Esophagus squamous epithelium (tissue), 5 donors: ENCODE measurements around the gene CHST14. TPM values are rescaled to one million over a fixed set of nuclear protein-coding genes. Genes with fewer than 3 reads are reported as not detected.

Experiments used
- DNase-seq: peaks from one replicate; lab custom pipeline; 2025; lab: John Stamatoyannopoulos, UW
- H3K27ac ChIP-seq, 4 donors: fragments of 200-600 bp; sonication (generic); one replicate each; pipeline ENCODE4 v1.5.1; 2016 to 2019; ENCODE audit warnings: mild to moderate bottlenecking in 1 of 4
- H3K27me3 ChIP-seq, 4 donors: fragments of 200-600 bp; sonication (generic); 1 replicate in 3 of 4; 2 replicates in 1 of 4; pipeline versions ENCODE4 v1.5.1 to v1.6.0; 2017 to 2021; ENCODE audit warnings: antibody characterized with exemption in 1 of 4
- H3K36me3 ChIP-seq, 3 donors: fragments of 200-600 bp; sonication (generic); one replicate each; pipeline ENCODE4 v1.5.1; 2016 to 2019
- H3K4me1 ChIP-seq, 3 donors: fragments of 200-600 bp; sonication (generic); one replicate each; pipeline ENCODE4 v1.5.1; 2017 to 2019
- H3K4me3 ChIP-seq, 4 donors: fragments of 200-600 bp; sonication (generic); 1 replicate in 3 of 4; 2 replicates in 1 of 4; pipeline ENCODE4 v1.5.1; 2016 to 2019; ENCODE audit warnings: mild to moderate bottlenecking in 2 of 4, moderate library complexity in 1 of 4
- H3K9me3 ChIP-seq, 3 donors: fragments of 200-600 bp; sonication (generic); one replicate each; pipeline ENCODE4 v1.5.1; 2016 to 2019
- POLR2A ChIP-seq, 4 donors: fragments of 450-650 bp; IDR thresholded peaks; one replicate each; pipeline ENCODE4 v1.6.1; 2017; ENCODE audit warnings: antibody characterized with exemption in 4 of 4, mild to moderate bottlenecking in 4 of 4, moderate library complexity in 3 of 4
- WGBS, 2 donors: methylation state at CpG; one replicate each; pipeline ENCODE4 v1.1.5; 2018; 5-methylcytosine and 5-hydroxymethylcytosine counted together
- intact Hi-C: fragments of 100-400 bp; cut with DNase I; formaldehyde crosslinking; loops from one replicate; pipeline ENCODE4 v1.15.0; 2022
- total RNA-seq, 4 donors: library from RNA; depleted of rRNA; stranded (reverse); fragments of >200 nt; gene quantifications; one replicate each; pipeline ENCODE4 v1.1.0, GENCODE V29; 2016
- TF ChIP-seq, protein P1 (sequence below), 6 experiments: fragments of 450-650 bp in 4 of 6; fragments of 200-600 bp in 2 of 6; sonication (generic) in 2 of 6; IDR thresholded peaks; one replicate each; pipeline ENCODE4 v1.5.1; 2016 to 2019; ENCODE audit warnings: antibody characterized with exemption in 6 of 6, mild to moderate bottlenecking in 4 of 6, moderate library complexity in 4 of 6
- donor health status: DM: yes; HTN: yes; CAD: no.

The CHST14 gene
- total RNA-seq, 4 donors from 2014 or later, result 2.9 to 7.4 (median 5.2) TPM

DNA sequence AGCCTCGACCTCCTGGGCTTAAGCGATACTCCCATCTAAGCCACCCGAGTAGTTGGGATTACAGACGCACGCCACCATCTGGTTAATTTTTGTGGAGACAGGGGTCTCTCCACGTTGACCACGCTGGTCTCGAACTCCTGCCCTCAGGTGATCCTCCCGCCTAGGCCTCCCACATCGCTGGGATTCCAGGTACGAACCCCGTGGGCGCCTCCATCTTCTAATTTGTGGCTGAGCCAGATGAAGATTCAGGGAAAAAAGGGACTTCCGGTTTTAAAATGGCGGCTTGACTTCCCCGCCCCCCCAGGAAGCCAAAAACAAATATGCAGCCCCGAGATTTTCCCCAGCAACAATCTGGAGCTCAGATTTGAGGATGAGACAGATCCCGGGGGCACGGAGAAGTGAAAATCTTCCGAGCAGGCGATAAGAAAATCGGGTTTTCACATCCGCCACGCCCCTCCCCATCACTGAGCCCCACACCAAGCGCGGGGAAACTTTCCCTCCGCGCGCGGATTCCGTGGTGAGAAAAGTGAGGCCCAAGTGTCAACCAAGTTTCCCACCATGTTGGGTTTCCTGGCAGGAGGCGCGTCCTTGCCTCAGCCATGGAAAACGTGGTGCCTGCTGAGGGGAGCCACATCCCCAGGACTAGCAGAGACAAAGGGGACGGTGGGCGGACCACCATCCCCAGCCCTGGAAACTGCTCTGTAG is 15.4 kb downstream of the CHST14 start:
- no peaks in the 10 kb centered on the region for H3K4me1 ChIP-seq
- TF ChIP-seq, protein P1, sequence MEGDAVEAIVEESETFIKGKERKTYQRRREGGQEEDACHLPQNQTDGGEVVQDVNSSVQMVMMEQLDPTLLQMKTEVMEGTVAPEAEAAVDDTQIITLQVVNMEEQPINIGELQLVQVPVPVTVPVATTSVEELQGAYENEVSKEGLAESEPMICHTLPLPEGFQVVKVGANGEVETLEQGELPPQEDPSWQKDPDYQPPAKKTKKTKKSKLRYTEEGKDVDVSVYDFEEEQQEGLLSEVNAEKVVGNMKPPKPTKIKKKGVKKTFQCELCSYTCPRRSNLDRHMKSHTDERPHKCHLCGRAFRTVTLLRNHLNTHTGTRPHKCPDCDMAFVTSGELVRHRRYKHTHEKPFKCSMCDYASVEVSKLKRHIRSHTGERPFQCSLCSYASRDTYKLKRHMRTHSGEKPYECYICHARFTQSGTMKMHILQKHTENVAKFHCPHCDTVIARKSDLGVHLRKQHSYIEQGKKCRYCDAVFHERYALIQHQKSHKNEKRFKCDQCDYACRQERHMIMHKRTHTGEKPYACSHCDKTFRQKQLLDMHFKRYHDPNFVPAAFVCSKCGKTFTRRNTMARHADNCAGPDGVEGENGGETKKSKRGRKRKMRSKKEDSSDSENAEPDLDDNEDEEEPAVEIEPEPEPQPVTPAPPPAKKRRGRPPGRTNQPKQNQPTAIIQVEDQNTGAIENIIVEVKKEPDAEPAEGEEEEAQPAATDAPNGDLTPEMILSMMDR (IDR thresholded peaks at IDR 0.05), result no peak
- TF ChIP-seq POLR2A (IDR thresholded peaks at IDR 0.05), result no peak
- no peak for DNase-seq
- no peaks in the 10 kb centered on the region for H3K9me3 ChIP-seq
- H3K36me3 ChIP-seq, result no peaks in the 10 kb centered on the region
- intact Hi-C loops, result no loop called here
- H3K4me3 ChIP-seq, result no peak overlapping the region
- no peaks in the 10 kb centered on the region for H3K27me3 ChIP-seq
- H3K27ac ChIP-seq, result no peak overlapping the region
- WGBS, 2 donors, result 82 to 89% methylated on average over 18 to 28 of the region's 36 CpGs

GRCh38 chr15:40487816-40488682 is 17.3 kb downstream of the CHST14 start:
- Histone ChIP-seq H3K27ac (no peak overlapping the region), H3K4me1 (no peaks in the 10 kb centered on the region), H3K27me3 (no peaks in the 10 kb centered on the region), H3K36me3 (no peaks in the 10 kb centered on the region), H3K9me3 (no peaks in the 10 kb centered on the region), H3K4me3 (no peak overlapping the region)
- WGBS, 2 donors, result 90% methylated on average over 27 to 31 of the region's 35 CpGs
- no peak for DNase-seq
- TF ChIP-seq, protein P1 (IDR thresholded peaks at IDR 0.05), result no peak
- no peak for TF ChIP-seq POLR2A (IDR thresholded peaks at IDR 0.05)
- intact Hi-C loops, result no loop called here

GRCh38 chr15:40489274-40490175 is 18.7 kb downstream of the CHST14 start:
- Histone ChIP-seq H3K9me3 (no peaks in the 10 kb centered on the region), H3K4me1 (no peaks in the 10 kb centered on the region), H3K27ac (no peak overlapping the region), H3K4me3 (no peak overlapping the region), H3K27me3 (no peaks in the 10 kb centered on the region), H3K36me3 (no peaks in the 10 kb centered on the region)
- 86 to 89% methylated on average over 26 to 44 of the region's 47 CpGs for WGBS, 2 donors
- TF ChIP-seq POLR2A (IDR thresholded peaks at IDR 0.05), result no peak
- TF ChIP-seq, protein P1 (IDR thresholded peaks at IDR 0.05), result no peak
- no peak for DNase-seq
- intact Hi-C loops, result no loop called here

DNA sequence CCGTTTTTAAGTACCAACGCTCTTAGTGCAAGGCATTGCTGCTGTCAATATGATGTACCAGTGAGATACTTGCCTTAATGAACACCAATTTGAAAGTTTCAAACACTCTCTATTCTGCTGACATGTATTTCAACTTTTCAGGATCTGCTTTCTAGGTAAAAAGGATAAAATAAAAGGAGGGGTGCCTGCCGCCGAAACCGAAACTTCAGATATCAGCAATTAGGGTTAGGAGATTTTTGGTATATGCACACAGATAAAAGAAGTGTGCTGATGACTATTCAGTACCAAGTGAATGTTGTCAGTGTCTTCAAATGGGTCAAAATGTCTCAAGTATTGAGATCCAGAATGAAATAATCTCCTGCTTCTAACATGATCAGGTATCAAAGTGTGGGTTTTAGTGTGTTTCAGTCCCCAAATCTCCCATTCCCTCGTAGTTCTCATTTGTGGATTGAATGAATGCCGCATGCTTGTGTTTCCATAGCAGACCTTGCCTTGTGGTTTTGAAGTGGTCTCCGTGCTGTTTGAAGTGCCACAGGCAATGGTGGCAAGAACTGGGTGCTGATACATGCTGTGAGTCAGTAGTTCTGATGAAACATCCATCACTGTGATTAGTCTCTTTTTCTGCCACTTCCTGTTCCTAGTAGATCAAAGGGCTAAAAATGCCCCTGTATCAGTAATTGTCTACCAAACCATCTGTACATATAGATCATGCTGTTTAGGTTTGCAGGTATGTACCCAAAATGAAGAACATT is 22.5 kb downstream of the CHST14 start:
- H3K27ac ChIP-seq, result no peak overlapping the region
- intact Hi-C loops, result no loop called here
- H3K4me3 ChIP-seq, result no peak overlapping the region
- H3K36me3 ChIP-seq, result no peaks in the 10 kb centered on the region
- H3K4me1 ChIP-seq, result no peaks in the 10 kb centered on the region
- no peaks in the 10 kb centered on the region for H3K9me3 ChIP-seq
- TF ChIP-seq POLR2A (IDR thresholded peaks at IDR 0.05), result no peak
- TF ChIP-seq, protein P1 (IDR thresholded peaks at IDR 0.05), result no peak
- peaks cover 0 to 3% (median 0%) of the 10 kb centered on the region in 4 donors for H3K27me3 ChIP-seq
- 62 to 68% methylated on average over 8 of the region's 8 CpGs for WGBS, 2 donors
- DNase-seq, result no peak
